Measurements from ENCODE around the gene MPP2. TPM values are rescaled to one million over a fixed set of nuclear protein-coding genes. Genes with fewer than 3 reads are reported as not detected.

Gene MPP2
- total and polyA plus RNA-seq, 4 experiments from 2014 or later, result 0.10 to 3.0 (median 1.6) TPM

- Histone ChIP-seq H3K4me1 (ENCODE audit: insufficient read depth, low read length) (peaks cover 9% of the 10 kb centered on the region), H3K9me3 (ENCODE audit: control insufficient read depth in 1 of 2, low read length in 2 of 2) (no peaks in the 10 kb centered on the region), H3K4me3 (ENCODE audit: low read length in 2 of 2) (no peak overlapping the region), H3K36me3 (ENCODE audit: insufficient read depth, low read length) (no peaks in the 10 kb centered on the region), H3K27ac (ENCODE audit: low read depth, low read length) (no peak overlapping the region), H3K27me3 (ENCODE audit: insufficient read depth, low read length) (peaks cover 6% of the 10 kb centered on the region)
- H3K4me1 Mint-ChIP-seq, result peaks cover 0 to 8% (median 3%) of the 10 kb centered on the region in 4 donors
- POLR2A ChIA-PET (ENCODE audit: partially characterized antibody), result interaction anchor here (0.6 kb wide), 1 partner anchor 72 kb away, joined by 3 read pairs; no protein-coding TSS in a partner anchor
- intact Hi-C loops (cut with micrococcal nuclease), result no loop called here
- H3K27me3 Mint-ChIP-seq, result peaks cover 27 to 40% of the 10 kb centered on the region in 2 donors
- no peaks in the 10 kb centered on the region for H3K9me3 Mint-ChIP-seq
- CTCF ChIA-PET (ENCODE audit: partially characterized antibody), result no interaction called here
- no peaks in the 10 kb centered on the region for H3K36me3 Mint-ChIP-seq
- H3K4me3 Mint-ChIP-seq, result no peak overlapping the region
- no peak for DNase-seq
- H3K27ac Mint-ChIP-seq, result no peak overlapping the region
Observed at GRCh38 chr17:43950554-43950953, 43.2 kb upstream of the MPP2 start.

GRCh38 chr17:43949781-43950180 is 42.4 kb upstream of the MPP2 start:
- POLR2A ChIA-PET (ENCODE audit: partially characterized antibody), result no interaction called here
- Mint-ChIP-seq H3K36me3 (no peaks in the 10 kb centered on the region), H3K4me3 (no peak overlapping the region), H3K27ac (no peak overlapping the region), H3K27me3 (peaks cover 26 to 37% of the 10 kb centered on the region in 2 donors), H3K9me3 (no peaks in the 10 kb centered on the region), H3K4me1 (peaks cover 0 to 8% (median 3%) of the 10 kb centered on the region in 4 donors)
- peaks cover 6% of the 10 kb centered on the region for H3K27me3 ChIP-seq (ENCODE audit: insufficient read depth, low read length)
- H3K4me1 ChIP-seq (ENCODE audit: insufficient read depth, low read length), result peaks cover 9% of the 10 kb centered on the region
- no peaks in the 10 kb centered on the region for H3K9me3 ChIP-seq (ENCODE audit: control insufficient read depth in 1 of 2, low read length in 2 of 2)
- CTCF ChIA-PET (ENCODE audit: partially characterized antibody), result no interaction called here
- no peak overlapping the region for H3K4me3 ChIP-seq (ENCODE audit: low read length in 2 of 2)
- no peak for DNase-seq
- no peak overlapping the region for H3K27ac ChIP-seq (ENCODE audit: low read depth, low read length)
- no peaks in the 10 kb centered on the region for H3K36me3 ChIP-seq (ENCODE audit: insufficient read depth, low read length)
- intact Hi-C loops (cut with micrococcal nuclease), result no loop called here

GRCh38 chr17:43946781-43947180 is 39.4 kb upstream of the MPP2 start:
- no peaks in the 10 kb centered on the region for H3K4me1 ChIP-seq (ENCODE audit: insufficient read depth, low read length)
- peaks cover 14 to 23% of the 10 kb centered on the region in 2 donors for H3K27me3 Mint-ChIP-seq
- ChIA-PET POLR2A (ENCODE audit: partially characterized antibody) (no interaction called here), CTCF (ENCODE audit: partially characterized antibody) (interaction anchor here (0.7 to 5.9 kb wide), 5 partner anchors 10 to 1624 kb away, joined by 3 to 120 read pairs (median 3); no protein-coding TSS in a partner anchor)
- no peaks in the 10 kb centered on the region for H3K36me3 Mint-ChIP-seq
- H3K4me1 Mint-ChIP-seq, result peaks cover 0 to 1% (median 0%) of the 10 kb centered on the region in 4 donors
- no peak overlapping the region for H3K27ac ChIP-seq (ENCODE audit: low read depth, low read length)
- peaks cover 5% of the 10 kb centered on the region for H3K27me3 ChIP-seq (ENCODE audit: insufficient read depth, low read length)
- H3K9me3 ChIP-seq (ENCODE audit: control insufficient read depth in 1 of 2, low read length in 2 of 2), result no peaks in the 10 kb centered on the region
- H3K36me3 ChIP-seq (ENCODE audit: insufficient read depth, low read length), result no peaks in the 10 kb centered on the region
- no peaks in the 10 kb centered on the region for H3K9me3 Mint-ChIP-seq
- intact Hi-C loops (cut with micrococcal nuclease), result no loop called here
- no peak overlapping the region for H3K4me3 Mint-ChIP-seq
- no peak overlapping the region for H3K4me3 ChIP-seq (ENCODE audit: low read length in 2 of 2)
- no peak for DNase-seq
- H3K27ac Mint-ChIP-seq, result no peak overlapping the region

- no peak overlapping the region for H3K4me3 ChIP-seq (ENCODE audit: low read length in 2 of 2)
- no peak overlapping the region for H3K27ac ChIP-seq (ENCODE audit: low read depth, low read length)
- Mint-ChIP-seq H3K27ac (no peak overlapping the region), H3K4me3 (no peak overlapping the region), H3K4me1 (peaks cover 0 to 1% (median 0%) of the 10 kb centered on the region in 4 donors), H3K36me3 (no peaks in the 10 kb centered on the region), H3K27me3 (peaks cover 4 to 14% of the 10 kb centered on the region in 2 donors), H3K9me3 (no peaks in the 10 kb centered on the region)
- intact Hi-C loops (cut with micrococcal nuclease), result no loop called here
- DNase-seq, result no peak
- ChIA-PET CTCF (ENCODE audit: partially characterized antibody) (interaction anchor here (1.1 to 5.9 kb wide), 12 partner anchors 8 to 107 kb away, joined by 3 to 120 read pairs (median 6); partner anchors contain the start of gene MPP2), POLR2A (ENCODE audit: partially characterized antibody) (no interaction called here)
- H3K27me3 ChIP-seq (ENCODE audit: insufficient read depth, low read length), result no peaks in the 10 kb centered on the region
- no peaks in the 10 kb centered on the region for H3K9me3 ChIP-seq (ENCODE audit: control insufficient read depth in 1 of 2, low read length in 2 of 2)
- no peaks in the 10 kb centered on the region for H3K36me3 ChIP-seq (ENCODE audit: insufficient read depth, low read length)
- H3K4me1 ChIP-seq (ENCODE audit: insufficient read depth, low read length), result no peaks in the 10 kb centered on the region
Observed at GRCh38 chr17:43945074-43945829, 37.9 kb upstream of the MPP2 start.

GRCh38 chr17:43942051-43942685 is 34.8 kb upstream of the MPP2 start, which contains the start of gene PPY:
TSS of gene PPY (minus strand) at chr17:43942476. CDS start at chr17:43941654, 822 bp downstream.
- intact Hi-C loops (cut with micrococcal nuclease), result loop anchor here (5.0 kb wide), 1 partner anchor 180 kb away; the partner anchor contains the start of gene HDAC5
- ChIA-PET CTCF (ENCODE audit: partially characterized antibody) (interaction anchor here (0.7 to 5.9 kb wide), 7 partner anchors 12 to 412 kb away, joined by 3 to 120 read pairs (median 10); no protein-coding TSS in a partner anchor), POLR2A (ENCODE audit: partially characterized antibody) (no interaction called here)
- Histone ChIP-seq H3K4me3 (ENCODE audit: low read length in 2 of 2) (no peak within 1 kb of the TSS), H3K4me1 (ENCODE audit: insufficient read depth, low read length) (peaks cover 4% of the 10 kb centered on the region), H3K36me3 (ENCODE audit: insufficient read depth, low read length) (no peaks in the 10 kb centered on the region), H3K27me3 (ENCODE audit: insufficient read depth, low read length) (no peaks in the 10 kb centered on the region), H3K9me3 (ENCODE audit: control insufficient read depth in 1 of 2, low read length in 2 of 2) (no peaks in the 10 kb centered on the region), H3K27ac (ENCODE audit: low read depth, low read length) (no peak within 1 kb of the TSS)
- H3K36me3 Mint-ChIP-seq, result no peaks in the 10 kb centered on the region
- no peaks in the 10 kb centered on the region for H3K9me3 Mint-ChIP-seq
- DNase-seq, result no peak
- H3K27ac Mint-ChIP-seq, result no peak within 1 kb of the TSS
- H3K4me3 Mint-ChIP-seq, result no peak within 1 kb of the TSS
- peaks cover 4 to 10% of the 10 kb centered on the region in 2 donors for H3K27me3 Mint-ChIP-seq
- peaks cover 1 to 8% (median 4%) of the 10 kb centered on the region in 4 donors for H3K4me1 Mint-ChIP-seq

- POLR2A ChIA-PET (ENCODE audit: partially characterized antibody), result no interaction called here
- Mint-ChIP-seq H3K4me1 (peaks cover 1 to 9% (median 4%) of the 10 kb centered on the region in 4 donors), H3K9me3 (no peaks in the 10 kb centered on the region), H3K4me3 (no peak overlapping the region), H3K36me3 (no peaks in the 10 kb centered on the region), H3K27me3 (peaks cover 4 to 7% of the 10 kb centered on the region in 2 donors), H3K27ac (no peak overlapping the region)
- Histone ChIP-seq H3K27me3 (ENCODE audit: insufficient read depth, low read length) (no peaks in the 10 kb centered on the region), H3K27ac (ENCODE audit: low read depth, low read length) (no peak overlapping the region), H3K9me3 (ENCODE audit: control insufficient read depth in 1 of 2, low read length in 2 of 2) (no peaks in the 10 kb centered on the region), H3K36me3 (ENCODE audit: insufficient read depth, low read length) (no peaks in the 10 kb centered on the region), H3K4me3 (ENCODE audit: low read length in 2 of 2) (no peak overlapping the region), H3K4me1 (ENCODE audit: insufficient read depth, low read length) (peaks cover 4% of the 10 kb centered on the region)
- no peak for DNase-seq
- intact Hi-C loops (cut with micrococcal nuclease), result loop anchor here (5.0 kb wide), 1 partner anchor 182 kb away; the partner anchor contains the start of gene HDAC5
- CTCF ChIA-PET (ENCODE audit: partially characterized antibody), result interaction anchor here (1.3 to 1.9 kb wide), 2 partner anchors 12 to 62 kb away, joined by 4 to 5 read pairs; no protein-coding TSS in a partner anchor
Observed at GRCh38 chr17:43940630-43941029, 33.3 kb upstream of the MPP2 start.

- Mint-ChIP-seq H3K27me3 (peaks cover 4 to 7% of the 10 kb centered on the region in 2 donors), H3K27ac (peak overlapping the region in 1 of 7 donors; percentile 13), H3K9me3 (no peaks in the 10 kb centered on the region), H3K4me3 (no peak overlapping the region), H3K4me1 (peaks cover 1 to 9% (median 4%) of the 10 kb centered on the region in 4 donors), H3K36me3 (no peaks in the 10 kb centered on the region)
- Histone ChIP-seq H3K4me3 (ENCODE audit: low read length in 2 of 2) (no peak overlapping the region), H3K4me1 (ENCODE audit: insufficient read depth, low read length) (peaks cover 4% of the 10 kb centered on the region), H3K9me3 (ENCODE audit: control insufficient read depth in 1 of 2, low read length in 2 of 2) (no peaks in the 10 kb centered on the region), H3K27ac (ENCODE audit: low read depth, low read length) (no peak overlapping the region), H3K36me3 (ENCODE audit: insufficient read depth, low read length) (no peaks in the 10 kb centered on the region), H3K27me3 (ENCODE audit: insufficient read depth, low read length) (no peaks in the 10 kb centered on the region)
- ChIA-PET POLR2A (ENCODE audit: partially characterized antibody) (no interaction called here), CTCF (ENCODE audit: partially characterized antibody) (interaction anchor here (1.0 to 2.9 kb wide), 4 partner anchors 12 to 103 kb away, joined by 3 to 17 read pairs (median 4); no protein-coding TSS in a partner anchor)
- intact Hi-C loops (cut with micrococcal nuclease), result loop anchor here (5.0 kb wide), 1 partner anchor 182 kb away; the partner anchor contains the start of gene HDAC5
- DNase-seq, result no peak
Observed at GRCh38 chr17:43939886-43940285, 32.5 kb upstream of the MPP2 start.

All from CD4-positive, alpha-beta memory T cell (primary cell).